ENCODE measurements around the gene ZNHIT2.
"Not testable (repeated sequence)": the region's sequence is repeated elsewhere in the genome, so short reads cannot be mapped to it uniquely, and the experiment has no call there.

Gene ZNHIT2

GRCh38 chr11:65118891-65119669 lies 1.6 kb upstream of the ZNHIT2 start:
- DNase-seq, result not testable (repeated sequence)

GRCh38 chr11:65118097-65118837 lies 766 bp upstream of the ZNHIT2 start:
- DNase-seq, result no peak

- DNase-seq, result peak; percentile 43
Measured at GRCh38 chr11:65116370-65117205, 913 bp downstream of the ZNHIT2 start.

GRCh38 chr11:65115361-65116082 lies 2.0 kb downstream of the ZNHIT2 start:
- DNase-seq, result no peak

- no peak for DNase-seq
Measured at GRCh38 chr11:65114538-65115171, 2.8 kb downstream of the ZNHIT2 start.

- DNase-seq, result no peak
Measured at GRCh38 chr11:65113839-65114238, 3.7 kb downstream of the ZNHIT2 start.

GRCh38 chr11:65113361-65113756 lies 4.1 kb downstream of the ZNHIT2 start:
- DNase-seq, result peak; percentile 57

- DNase-seq, result peak; percentile 57
Measured at GRCh38 chr11:65112546-65113360, 4.7 kb downstream of the ZNHIT2 start.

GRCh38 chr11:65111744-65112545 lies 5.6 kb downstream of the ZNHIT2 start, which contains the start of gene TM7SF2:
TSS of gene TM7SF2 (plus strand) at chr11:65111872. CDS start at chr11:65112016, 144 bp downstream.
- peak; percentile 90 for DNase-seq

- DNase-seq, result no peak
Measured at GRCh38 chr11:65111159-65111743, 6.2 kb downstream of the ZNHIT2 start.

- peak; percentile 82 for DNase-seq
Measured at GRCh38 chr11:65110354-65110861, 7.1 kb downstream of the ZNHIT2 start.

- DNase-seq, result no peak
Measured at GRCh38 chr11:65109231-65110198, 8.0 kb downstream of the ZNHIT2 start.

GRCh38 chr11:65108469-65109123 lies 8.9 kb downstream of the ZNHIT2 start:
- DNase-seq, result no peak

GRCh38 chr11:65107751-65108468 lies 9.6 kb downstream of the ZNHIT2 start:
- DNase-seq, result no peak

- no peak for DNase-seq
Measured at GRCh38 chr11:65107078-65107477, 10.4 kb downstream of the ZNHIT2 start.

- no peak for DNase-seq
Measured at GRCh38 chr11:65104628-65105027, 12.9 kb downstream of the ZNHIT2 start.

- no peak for DNase-seq
Measured at GRCh38 chr11:65103476-65103875, 14.0 kb downstream of the ZNHIT2 start.

Data from NCI-H2171 treated with DMSO at 0.1 percent for 48 hours (cell line).